A673 (cell line): ENCODE data around the gene EML6. TPM values are rescaled to one million over a fixed set of nuclear protein-coding genes. Genes with fewer than 3 reads are reported as not detected.

Experiments used
- BruUV-seq: library from RNA; stranded (reverse); fragments of 400-500 nt; replicated peaks from 2 replicates; lab custom pipeline; 2021; lab: Mats Ljungman, UMichigan
- CTCF ChIA-PET: fragments of 300-600 bp; sonication (Branson Sonifier 250); formaldehyde crosslinking; loops from one replicate; lab custom pipeline; 2022; ENCODE audit warnings: antibody characterized with exemption; lab: Charles Lee
- POLR2A ChIA-PET: fragments of 300-600 bp; sonication (Branson Sonifier 250); formaldehyde crosslinking; loops from one replicate; lab custom pipeline; 2022; ENCODE audit warnings: antibody characterized with exemption; ENCODE audit not compliant: low non-redundant PET; lab: Charles Lee
- DNase-seq: peaks from one replicate; pipeline ENCODE4 v3.0.0-alpha.2; 2015; ENCODE audit warnings: low spot score
- H3K27ac ChIP-seq: fragments of 200-600 bp; sonication (generic); 2 replicates; pipeline ENCODE4 v1.5.1; 2016; ENCODE audit warnings: mixed run types, low read depth, mild to moderate bottlenecking, mixed read lengths, antibody characterized with exemption, low read length; ENCODE audit not compliant: poor library complexity, severe bottlenecking
- H3K27me3 ChIP-seq: fragments of 200-600 bp; sonication (generic); replicated peaks from 2 replicates; pipeline ENCODE4 v1.6.1; 2017; ENCODE audit warnings: mixed run types, low read depth, mild to moderate bottlenecking, mixed read lengths, antibody characterized with exemption, low read length; ENCODE audit not compliant: insufficient read depth, poor library complexity
- H3K36me3 ChIP-seq: fragments of 200-600 bp; sonication (generic); 2 replicates; pipeline ENCODE4 v1.6.1; 2016; ENCODE audit warnings: mixed run types, mild to moderate bottlenecking, mixed read lengths, antibody characterized with exemption, low read length; ENCODE audit not compliant: insufficient read depth, poor library complexity, severe bottlenecking
- H3K4me1 ChIP-seq: fragments of 200-600 bp; sonication (generic); 2 replicates; pipeline ENCODE4 v1.6.1; 2017; ENCODE audit warnings: mixed run types, mild to moderate bottlenecking, mixed read lengths, antibody characterized with exemption, low read length; ENCODE audit not compliant: insufficient read depth, poor library complexity, severe bottlenecking
- H3K4me3 ChIP-seq: fragments of 200-600 bp; sonication (generic); 2 replicates; pipeline ENCODE4 v1.5.1; 2016; ENCODE audit warnings: low read depth, mixed run types, mild to moderate bottlenecking, mixed read lengths, low read length; ENCODE audit not compliant: poor library complexity, severe bottlenecking
- H3K9me3 ChIP-seq: fragments of 200-600 bp; sonication (generic); 2 replicates; pipeline ENCODE4 v1.6.1; 2016; ENCODE audit warnings: mixed run types, low read depth, mild to moderate bottlenecking, mixed read lengths, antibody characterized with exemption, low read length; ENCODE audit not compliant: poor library complexity, severe bottlenecking
- EZH2 ChIP-seq: fragments of 200-600 bp; sonication (generic); IDR thresholded peaks from 2 replicates; pipeline ENCODE4 v1.6.1; 2017; ENCODE audit warnings: borderline replicate concordance, low read depth, mild to moderate bottlenecking, mixed read lengths, antibody characterized with exemption, low read length; ENCODE audit not compliant: poor library complexity, severe bottlenecking
- intact Hi-C: fragments of 100-400 bp; cut with micrococcal nuclease; formaldehyde crosslinking; loops from one replicate; pipeline ENCODE4 v1.10.0; 2022; ENCODE audit not compliant: unreplicated experiment
- total RNA-seq: library from RNA; stranded (reverse); gene quantifications from 2 replicates; pipeline ENCODE4 v1.2.3, GENCODE V29; 2021
- TF ChIP-seq, protein P1 (sequence below): fragments of 300-800, 200-600 bp; sonication (generic); conservative IDR thresholded peaks from 2 replicates; pipeline ENCODE4 v1.5.1; 2017; ENCODE audit warnings: low read depth, mild to moderate bottlenecking, antibody characterized with exemption, low read length, moderate library complexity, mixed read lengths

The EML6 gene
- total RNA-seq, 1 experiment from 2014 or later: 1.9 TPM

DNA sequence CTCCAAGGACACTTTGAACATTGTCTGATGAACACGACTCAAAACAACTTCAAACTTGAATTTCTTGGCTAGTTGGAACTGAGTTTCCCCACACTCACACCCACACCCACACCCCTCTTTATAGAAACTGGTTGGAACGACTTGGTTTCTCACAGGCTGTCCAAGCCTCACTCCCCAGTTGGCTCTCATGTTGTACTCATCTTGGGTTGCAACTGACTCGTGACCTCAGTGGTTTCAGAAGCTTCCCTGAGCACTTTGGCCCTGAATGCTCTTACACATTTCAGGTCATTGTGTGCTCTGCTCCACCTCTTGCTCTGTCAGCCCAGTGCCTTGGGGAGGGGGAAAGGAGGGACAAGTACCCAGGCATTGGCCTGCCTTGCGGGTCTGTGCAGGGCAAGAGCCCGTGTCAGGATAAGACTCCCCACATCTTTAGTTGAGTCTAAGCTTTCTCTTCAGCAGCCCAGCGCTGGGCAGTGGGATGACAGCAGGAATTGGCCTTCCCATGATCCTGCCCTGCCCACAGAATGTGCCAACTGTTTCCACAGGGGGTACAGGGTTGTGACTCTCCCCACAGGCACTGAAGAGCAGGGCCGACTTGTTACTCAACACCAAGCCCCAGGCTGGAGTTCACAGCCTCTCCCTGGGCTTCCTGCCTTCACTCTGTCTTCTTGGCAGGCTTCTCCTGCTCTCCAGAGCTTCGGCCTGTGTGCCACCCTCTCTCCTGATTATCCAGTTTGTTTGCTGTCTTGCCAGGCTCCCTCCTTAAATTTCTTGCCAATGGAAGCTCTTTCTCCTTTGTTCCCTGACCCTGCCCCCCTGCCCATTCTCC lies 222.1 kb downstream of the EML6 start:
- no peaks in the 10 kb centered on the region for H3K27me3 ChIP-seq
- ChIA-PET POLR2A (no interaction called here), CTCF (no interaction called here)
- no peaks in the 10 kb centered on the region for H3K9me3 ChIP-seq
- intact Hi-C loops: no loop called here
- no peaks in the 10 kb centered on the region for H3K4me1 ChIP-seq
- H3K27ac ChIP-seq: no peak overlapping the region
- H3K4me3 ChIP-seq: no peak overlapping the region
- no peak for DNase-seq
- H3K36me3 ChIP-seq: no peaks in the 10 kb centered on the region
- no peak for TF ChIP-seq EZH2
- TF ChIP-seq, protein P1, sequence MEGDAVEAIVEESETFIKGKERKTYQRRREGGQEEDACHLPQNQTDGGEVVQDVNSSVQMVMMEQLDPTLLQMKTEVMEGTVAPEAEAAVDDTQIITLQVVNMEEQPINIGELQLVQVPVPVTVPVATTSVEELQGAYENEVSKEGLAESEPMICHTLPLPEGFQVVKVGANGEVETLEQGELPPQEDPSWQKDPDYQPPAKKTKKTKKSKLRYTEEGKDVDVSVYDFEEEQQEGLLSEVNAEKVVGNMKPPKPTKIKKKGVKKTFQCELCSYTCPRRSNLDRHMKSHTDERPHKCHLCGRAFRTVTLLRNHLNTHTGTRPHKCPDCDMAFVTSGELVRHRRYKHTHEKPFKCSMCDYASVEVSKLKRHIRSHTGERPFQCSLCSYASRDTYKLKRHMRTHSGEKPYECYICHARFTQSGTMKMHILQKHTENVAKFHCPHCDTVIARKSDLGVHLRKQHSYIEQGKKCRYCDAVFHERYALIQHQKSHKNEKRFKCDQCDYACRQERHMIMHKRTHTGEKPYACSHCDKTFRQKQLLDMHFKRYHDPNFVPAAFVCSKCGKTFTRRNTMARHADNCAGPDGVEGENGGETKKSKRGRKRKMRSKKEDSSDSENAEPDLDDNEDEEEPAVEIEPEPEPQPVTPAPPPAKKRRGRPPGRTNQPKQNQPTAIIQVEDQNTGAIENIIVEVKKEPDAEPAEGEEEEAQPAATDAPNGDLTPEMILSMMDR: no peak
- BruUV-seq: no TSS peak

DNA sequence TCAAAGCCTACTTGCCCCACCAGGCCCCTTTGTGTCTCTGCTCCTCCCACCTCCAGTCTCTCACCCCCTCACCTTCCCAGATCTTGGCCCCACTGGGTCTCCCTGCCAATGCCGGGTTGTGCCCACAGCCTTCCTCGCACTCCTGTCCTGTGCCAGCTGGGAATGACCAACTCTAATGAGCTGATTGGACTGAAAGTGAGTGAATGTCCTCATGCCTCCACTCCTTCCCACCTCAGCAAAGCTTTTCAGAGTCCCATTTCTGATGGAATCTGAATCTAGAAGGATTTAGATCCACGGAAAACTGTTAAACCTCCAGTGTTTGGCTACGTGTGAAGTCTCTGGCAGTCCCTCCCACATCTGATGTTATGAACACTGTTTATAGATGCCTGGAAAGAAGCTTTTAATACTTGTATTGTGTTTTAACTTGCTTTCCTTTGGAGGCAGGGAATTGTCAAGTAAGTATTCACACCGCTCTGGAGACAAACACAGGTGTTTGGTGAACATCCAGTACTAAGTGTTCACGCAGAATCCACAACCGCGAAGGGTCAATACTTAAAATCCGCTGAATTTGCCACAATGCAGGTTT lies 222.9 kb downstream of the EML6 start:
- no peak overlapping the region for H3K4me3 ChIP-seq
- intact Hi-C loops: no loop called here
- no TSS peak for BruUV-seq
- no peaks in the 10 kb centered on the region for H3K36me3 ChIP-seq
- ChIA-PET POLR2A (no interaction called here), CTCF (no interaction called here)
- no peak for DNase-seq
- H3K27me3 ChIP-seq: no peaks in the 10 kb centered on the region
- no peaks in the 10 kb centered on the region for H3K4me1 ChIP-seq
- no peak overlapping the region for H3K27ac ChIP-seq
- TF ChIP-seq, protein P1: no peak
- TF ChIP-seq EZH2: no peak
- no peaks in the 10 kb centered on the region for H3K9me3 ChIP-seq

DNA sequence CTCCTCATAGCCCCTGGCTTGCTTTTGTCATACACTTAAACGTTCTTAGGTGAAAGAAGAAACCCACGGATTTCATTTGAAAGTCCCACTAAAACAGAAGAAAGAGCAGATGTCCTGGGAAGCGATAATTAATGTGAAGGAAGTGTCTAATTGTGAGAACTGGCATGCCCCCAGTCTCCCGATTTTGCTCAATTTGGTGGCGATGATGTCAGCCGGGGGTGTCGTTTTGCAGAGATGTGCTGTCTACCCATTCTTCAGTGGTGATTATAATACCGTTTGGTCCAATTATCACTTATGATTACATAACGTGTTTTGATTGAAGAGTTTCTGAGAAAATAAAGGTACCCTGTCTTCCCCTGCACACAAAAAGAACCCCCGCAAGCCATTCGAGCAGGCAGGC lies 223.7 kb downstream of the EML6 start:
- ChIA-PET CTCF (no interaction called here), POLR2A (no interaction called here)
- H3K4me3 ChIP-seq: no peak overlapping the region
- no peaks in the 10 kb centered on the region for H3K27me3 ChIP-seq
- H3K27ac ChIP-seq: no peak overlapping the region
- intact Hi-C loops: no loop called here
- H3K36me3 ChIP-seq: no peaks in the 10 kb centered on the region
- H3K9me3 ChIP-seq: no peaks in the 10 kb centered on the region
- BruUV-seq: no TSS peak
- DNase-seq: no peak
- no peaks in the 10 kb centered on the region for H3K4me1 ChIP-seq
- TF ChIP-seq, protein P1: no peak
- TF ChIP-seq EZH2: no peak
